Measurements from ENCODE around the gene SLC50A1.
A peak's percentile ranks its signal among the peaks of the same experiment; 100 is the strongest.

Gene SLC50A1

GRCh38 chr1:155135415-155136028 lies at the start of gene SLC50A1:
Gene SLC50A1 (plus strand): TSS chr1:155135852. CDS start chr1:155135912, 60 bp downstream.
- peak; percentile 97 for DNase-seq

GRCh38 chr1:155086128-155086741 lies 49.4 kb upstream of the SLC50A1 start:
- DNase-seq, result peak; percentile 85

GRCh38 chr1:155086856-155087535 lies 48.7 kb upstream of the SLC50A1 start:
- no peak for DNase-seq

GRCh38 chr1:155091071-155092051 lies 44.3 kb upstream of the SLC50A1 start:
- DNase-seq, result peak; percentile 88

GRCh38 chr1:155092131-155092530 lies 43.5 kb upstream of the SLC50A1 start:
- no peak for DNase-seq

GRCh38 chr1:155092641-155093040 lies 43.0 kb upstream of the SLC50A1 start:
- DNase-seq, result no peak

- peak; percentile 71 for DNase-seq
Measured at GRCh38 chr1:155093911-155094621, 41.6 kb upstream of the SLC50A1 start.

DNA sequence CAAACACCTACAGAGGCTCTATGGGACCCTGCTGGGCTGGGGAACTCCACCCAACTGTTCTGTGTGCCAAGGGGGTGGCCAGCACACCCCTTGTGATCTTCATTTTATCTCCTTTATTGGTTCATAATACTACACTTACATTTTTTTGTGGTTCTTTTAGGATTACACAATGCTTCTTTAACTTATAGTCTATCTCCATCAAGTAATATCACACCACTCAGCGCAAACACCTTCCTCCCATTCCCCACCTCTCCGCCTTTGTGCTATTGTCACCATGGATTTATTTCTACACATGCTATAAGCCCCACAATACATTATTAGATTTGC lies 41.1 kb upstream of the SLC50A1 start:
- DNase-seq, result no peak

- DNase-seq, result no peak
Measured at GRCh38 chr1:155099331-155099730, 36.3 kb upstream of the SLC50A1 start.

GRCh38 chr1:155103325-155103724 lies 32.3 kb upstream of the SLC50A1 start:
- DNase-seq, result no peak

GRCh38 chr1:155104605-155105534 lies 30.8 kb upstream of the SLC50A1 start:
- DNase-seq, result no peak

GRCh38 chr1:155105604-155106011 lies 30.0 kb upstream of the SLC50A1 start:
- DNase-seq, result no peak

DNA sequence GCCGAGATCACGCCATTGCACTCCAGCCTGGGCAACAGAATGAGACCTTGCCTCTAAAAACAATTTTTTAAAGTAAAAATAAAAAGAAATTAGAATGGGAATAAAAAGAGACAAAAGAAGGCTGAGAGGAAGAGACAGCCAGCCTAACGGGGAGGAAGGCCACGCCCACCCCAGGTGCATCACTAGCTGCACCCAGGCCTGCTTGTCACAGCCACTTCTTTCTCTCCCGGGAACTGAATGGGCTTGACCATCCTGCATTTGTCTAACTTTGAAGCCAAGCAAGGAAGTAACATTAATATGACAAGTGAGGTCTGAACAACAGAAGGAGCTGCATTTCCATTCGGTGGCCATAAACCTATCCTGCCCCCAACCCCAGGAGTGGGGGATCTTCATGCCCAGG lies 28.8 kb upstream of the SLC50A1 start:
- DNase-seq, result no peak

DNA sequence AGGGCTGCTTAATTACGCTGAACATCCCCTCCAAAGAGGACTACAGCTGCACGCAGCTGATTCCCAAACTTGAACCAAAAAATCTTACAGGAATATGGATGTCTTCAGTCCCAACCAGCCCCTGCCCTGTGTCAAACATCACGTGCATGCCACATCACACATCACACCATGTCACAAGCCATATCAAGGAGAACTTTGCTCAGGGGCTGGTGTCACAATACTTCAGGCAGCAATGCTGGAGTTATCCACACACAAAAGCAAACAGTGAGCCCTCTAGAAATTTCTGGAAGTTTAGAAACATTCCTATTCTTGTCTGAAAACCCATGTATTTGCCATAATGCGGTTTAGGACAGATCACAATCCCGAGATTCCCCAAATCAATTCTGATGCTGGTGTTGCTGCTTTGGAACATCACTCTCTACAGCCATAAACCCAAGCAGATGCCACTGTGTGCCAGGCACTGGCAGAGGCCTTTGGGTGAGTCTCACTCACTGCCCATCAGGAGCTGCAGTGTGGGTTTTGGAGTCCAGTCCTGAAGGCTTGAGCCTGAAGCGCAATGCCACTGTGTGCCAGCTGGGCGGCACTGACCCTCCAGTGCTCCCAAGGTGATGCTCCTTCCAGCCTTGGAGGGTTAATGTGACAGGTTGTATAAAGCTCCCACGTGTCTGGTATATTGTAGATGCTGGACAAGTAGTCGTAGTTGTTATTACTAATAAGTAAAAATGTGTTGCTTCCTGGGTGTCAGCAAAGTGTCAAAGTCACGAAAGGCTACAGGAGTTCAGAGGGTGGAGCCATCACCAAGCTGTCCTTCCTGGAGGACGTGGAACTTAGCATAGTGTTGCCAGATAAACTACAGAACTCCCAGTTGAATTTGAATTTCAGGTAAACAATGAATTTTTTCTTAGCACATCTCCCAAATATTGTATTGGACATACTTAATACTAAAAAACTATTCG lies 28.1 kb upstream of the SLC50A1 start:
- DNase-seq, result no peak

GRCh38 chr1:155108296-155108695 lies 27.4 kb upstream of the SLC50A1 start:
- no peak for DNase-seq

GRCh38 chr1:155110381-155110780 lies 25.3 kb upstream of the SLC50A1 start:
- DNase-seq, result no peak

DNA sequence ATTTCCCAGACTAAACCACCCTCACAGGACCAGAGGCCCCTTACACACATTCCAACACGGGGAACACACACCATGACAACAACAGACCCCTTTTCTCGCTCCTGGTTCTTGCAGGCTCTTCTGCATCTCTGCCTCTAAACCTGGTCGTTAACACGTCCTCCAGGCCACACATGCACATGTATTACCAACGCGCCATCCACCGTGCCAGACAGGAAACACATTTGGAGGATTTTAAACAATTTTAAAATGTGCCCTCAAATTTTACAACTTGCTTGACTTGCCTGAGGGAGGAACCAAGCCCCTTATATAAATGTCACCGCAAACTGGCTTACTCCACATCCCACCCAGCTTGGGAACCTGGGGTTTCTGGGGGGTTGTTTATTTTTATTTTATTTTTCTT lies 24.8 kb upstream of the SLC50A1 start:
- peak; percentile 45 for DNase-seq

GRCh38 chr1:155113450-155113980 lies 22.1 kb upstream of the SLC50A1 start:
- DNase-seq, result no peak

DNA sequence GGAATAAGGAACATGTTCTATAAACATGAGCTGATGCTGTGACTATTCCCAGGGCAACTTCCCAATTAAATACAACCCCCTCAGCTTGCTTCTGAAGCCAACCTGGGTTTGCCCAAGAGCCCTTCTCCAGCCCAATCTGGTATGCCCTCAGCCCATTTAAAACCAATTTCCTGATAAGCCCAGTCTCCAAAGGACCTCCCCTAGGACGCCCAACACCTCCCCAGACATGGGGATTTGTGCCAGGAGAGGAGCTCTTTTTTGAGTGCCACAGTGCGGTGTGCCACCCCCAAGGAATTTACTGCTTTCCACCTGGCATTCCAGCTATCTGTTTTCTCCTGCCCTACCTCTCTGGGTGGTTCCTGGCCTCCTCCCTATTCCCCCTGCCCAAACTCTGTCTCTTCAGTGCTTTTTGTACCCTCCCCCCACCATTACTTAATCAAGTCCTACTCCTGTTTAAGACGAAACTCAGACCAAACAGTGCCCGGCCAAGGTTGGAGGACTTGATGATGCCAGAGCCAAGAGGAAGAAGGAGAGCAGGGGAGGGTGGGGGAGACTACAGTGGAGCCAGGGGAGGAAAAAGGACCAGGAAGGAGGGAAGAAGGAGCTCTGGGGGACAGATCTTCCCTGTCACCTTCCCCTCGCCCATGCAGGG lies 19.4 kb upstream of the SLC50A1 start:
- DNase-seq, result no peak

Data from hematopoietic multipotent progenitor cell treated with erythropoietin and hydrocortisone succinate and interleukin-3 and kit ligand, for 4 days (in vitro differentiated cells).